A549 (cell line): ENCODE measurements around the gene SETD2.

Experiments used
- CEBPB ChIP-seq, 2 experiments: fragments of >200 bp in 1 of 2; sonication (Bioruptor Twin) in 1 of 2; formaldehyde crosslinking in 1 of 2; IDR thresholded peaks; 2 replicates each; pipeline ENCODE4 v1.6.1; 2012 to 2016
- EP300 ChIP-seq, 2 experiments: fragments of >200 bp; sonication (Bioruptor Twin); formaldehyde crosslinking; IDR thresholded peaks; 2 replicates in 1 of 2; 3 replicates in 1 of 2; pipeline ENCODE4 v1.6.1; 2016 to 2017
- MAZ ChIP-seq: fragments of 150-350 bp; IDR thresholded peaks from 2 replicates; pipeline ENCODE4 v1.6.1; 2014; ENCODE audit warnings: antibody characterized with exemption, low read depth, low read length, borderline replicate concordance
- MYC ChIP-seq: IDR thresholded peaks from 2 replicates; pipeline ENCODE4 v1.6.1; 2012; ENCODE audit warnings: mild to moderate bottlenecking, inconsistent platforms, low read length, improper control_type of control experiment, borderline replicate concordance
- PHF8 ChIP-seq: fragments of 200-600 bp; sonication (generic); IDR thresholded peaks from 2 replicates; pipeline ENCODE4 v1.6.1; 2016; ENCODE audit warnings: low read depth, mild to moderate bottlenecking, antibody characterized with exemption, moderate library complexity, borderline replicate concordance
- POLR2A ChIP-seq: IDR thresholded peaks from 2 replicates; pipeline ENCODE4 v1.6.1; 2012; ENCODE audit warnings: mild to moderate bottlenecking, low read length
- POLR2AphosphoS2 ChIP-seq: conservative IDR thresholded peaks from 2 replicates; pipeline ENCODE4 v1.6.1; 2012; ENCODE audit warnings: low read length, improper control_type of control experiment, inconsistent platforms
- TF ChIP-seq, protein P1 (sequence below): fragments of >200 bp; sonication (Bioruptor Twin); formaldehyde crosslinking; IDR thresholded peaks from 3 replicates; pipeline ENCODE4 v1.5.1; 2016
- TF ChIP-seq, protein P2 (sequence below): fragments of 250-450 bp; sonication (Bioruptor Pico); IDR thresholded peaks from 2 replicates; pipeline ENCODE4 v1.5.0; 2020; ENCODE audit warnings: low read depth, mild to moderate bottlenecking, moderate library complexity

DNA sequence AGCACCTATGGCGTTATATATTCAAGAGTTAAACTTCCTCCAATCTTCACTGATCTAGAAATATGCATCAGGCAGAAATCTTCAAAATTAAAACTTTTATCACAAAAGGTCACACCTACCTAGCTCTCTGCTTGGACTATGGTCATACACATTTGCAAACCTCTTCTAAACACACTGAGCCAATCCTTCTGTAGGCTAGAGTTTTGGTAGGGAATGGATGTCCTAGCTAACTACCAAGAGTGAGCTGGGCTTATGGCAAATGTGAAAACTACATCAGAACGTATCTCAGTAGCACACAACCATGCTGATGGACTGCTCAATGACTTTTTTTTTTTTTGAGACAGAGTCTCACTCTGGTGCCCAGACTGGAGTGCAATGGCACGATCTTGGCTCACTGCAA lies 29.6 kb downstream of the SETD2 start:
- TF ChIP-seq, protein P1, sequence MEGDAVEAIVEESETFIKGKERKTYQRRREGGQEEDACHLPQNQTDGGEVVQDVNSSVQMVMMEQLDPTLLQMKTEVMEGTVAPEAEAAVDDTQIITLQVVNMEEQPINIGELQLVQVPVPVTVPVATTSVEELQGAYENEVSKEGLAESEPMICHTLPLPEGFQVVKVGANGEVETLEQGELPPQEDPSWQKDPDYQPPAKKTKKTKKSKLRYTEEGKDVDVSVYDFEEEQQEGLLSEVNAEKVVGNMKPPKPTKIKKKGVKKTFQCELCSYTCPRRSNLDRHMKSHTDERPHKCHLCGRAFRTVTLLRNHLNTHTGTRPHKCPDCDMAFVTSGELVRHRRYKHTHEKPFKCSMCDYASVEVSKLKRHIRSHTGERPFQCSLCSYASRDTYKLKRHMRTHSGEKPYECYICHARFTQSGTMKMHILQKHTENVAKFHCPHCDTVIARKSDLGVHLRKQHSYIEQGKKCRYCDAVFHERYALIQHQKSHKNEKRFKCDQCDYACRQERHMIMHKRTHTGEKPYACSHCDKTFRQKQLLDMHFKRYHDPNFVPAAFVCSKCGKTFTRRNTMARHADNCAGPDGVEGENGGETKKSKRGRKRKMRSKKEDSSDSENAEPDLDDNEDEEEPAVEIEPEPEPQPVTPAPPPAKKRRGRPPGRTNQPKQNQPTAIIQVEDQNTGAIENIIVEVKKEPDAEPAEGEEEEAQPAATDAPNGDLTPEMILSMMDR, result no peak
- TF ChIP-seq POLR2A (no peak), CEBPB (IDR thresholded peaks at IDR 0.05) (no peak), EP300 (IDR thresholded peaks at IDR 0.05) (no peak), MAZ (no peak), PHF8 (no peak), POLR2AphosphoS2 (no peak), MYC (no peak)
- TF ChIP-seq, protein P2, sequence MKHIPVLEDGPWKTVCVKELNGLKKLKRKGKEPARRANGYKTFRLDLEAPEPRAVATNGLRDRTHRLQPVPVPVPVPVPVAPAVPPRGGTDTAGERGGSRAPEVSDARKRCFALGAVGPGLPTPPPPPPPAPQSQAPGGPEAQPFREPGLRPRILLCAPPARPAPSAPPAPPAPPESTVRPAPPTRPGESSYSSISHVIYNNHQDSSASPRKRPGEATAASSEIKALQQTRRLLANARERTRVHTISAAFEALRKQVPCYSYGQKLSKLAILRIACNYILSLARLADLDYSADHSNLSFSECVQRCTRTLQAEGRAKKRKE (CRISPR knock-in tag), result no peak
